ENCODE measurements around the gene ANAPC7.
A peak's percentile ranks its signal among the peaks of the same experiment; 100 is the strongest.
"Not testable (repeated sequence)": the region's sequence is repeated elsewhere in the genome, so short reads cannot be mapped to it uniquely, and the experiment has no call there.

ANAPC7 gene

GRCh38 chr12:110444455-110444854 lies 40.9 kb upstream of the ANAPC7 start:
- H3K4me2 ChIP-seq (ENCODE audit: insufficient read depth, low read length), result no peak overlapping the region
- H4K20me1 ChIP-seq (ENCODE audit: insufficient read depth, low read length), result peaks cover 10% of the 10 kb centered on the region; the same call in 1 of the 2 replicates
- ATAC-seq (ENCODE audit: insufficient read depth, low read depth) (no peak), DNase-seq (no peak)
- peaks cover 24% of the 10 kb centered on the region for H3K4me1 ChIP-seq (ENCODE audit: insufficient read depth, low read length)
- no peak overlapping the region for H3K4me3 ChIP-seq (ENCODE audit: low read depth in 1 of 2, low read length in 2 of 2)
- peaks cover 79% of the 10 kb centered on the region for H3K36me3 ChIP-seq (ENCODE audit: insufficient read depth, low read length)
- peaks cover 64% of the 10 kb centered on the region for H3K79me2 ChIP-seq (ENCODE audit: insufficient read depth, low read length)
- no peaks in the 10 kb centered on the region for H3K9me3 ChIP-seq (ENCODE audit: insufficient read depth, low read length, severe bottlenecking)
- no peak overlapping the region for H2AFZ ChIP-seq (ENCODE audit: low read depth, low read length)
- H3K9ac ChIP-seq (ENCODE audit: low read depth, low read length), result no peak overlapping the region
- no peaks in the 10 kb centered on the region for H3K27me3 ChIP-seq (ENCODE audit: insufficient read depth, low read length, poor library complexity)
- no peak for TF ChIP-seq CTCF (IDR thresholded peaks at IDR 0.05; ENCODE audit: borderline replicate concordance, extremely low read depth, low read length, poor library complexity, severe bottlenecking)
- no peak overlapping the region for H3K27ac ChIP-seq (ENCODE audit: low read length)

GRCh38 chr12:110436231-110436630 lies 32.7 kb upstream of the ANAPC7 start:
- peaks cover 4% of the 10 kb centered on the region; the same call in 1 of the 2 replicates for H3K4me1 ChIP-seq (ENCODE audit: insufficient read depth, low read length)
- no peak overlapping the region for H2AFZ ChIP-seq (ENCODE audit: low read depth, low read length)
- H3K9me3 ChIP-seq (ENCODE audit: insufficient read depth, low read length, severe bottlenecking), result no peaks in the 10 kb centered on the region
- H3K79me2 ChIP-seq (ENCODE audit: insufficient read depth, low read length), result peaks cover 4% of the 10 kb centered on the region; the same call in 1 of the 2 replicates
- H3K4me2 ChIP-seq (ENCODE audit: insufficient read depth, low read length), result no peak overlapping the region
- DNase-seq (no peak), ATAC-seq (ENCODE audit: insufficient read depth, low read depth) (no peak)
- H4K20me1 ChIP-seq (ENCODE audit: insufficient read depth, low read length), result no peaks in the 10 kb centered on the region
- no peak overlapping the region for H3K4me3 ChIP-seq (ENCODE audit: low read depth in 1 of 2, low read length in 2 of 2)
- peaks cover 47% of the 10 kb centered on the region for H3K36me3 ChIP-seq (ENCODE audit: insufficient read depth, low read length)
- TF ChIP-seq CTCF (IDR thresholded peaks at IDR 0.05; ENCODE audit: borderline replicate concordance, extremely low read depth, low read length, poor library complexity, severe bottlenecking) (no peak), EZH2 (IDR thresholded peaks at IDR 0.05; ENCODE audit: borderline replicate concordance, low read depth, low read length, severe bottlenecking) (no peak)
- no peaks in the 10 kb centered on the region for H3K27me3 ChIP-seq (ENCODE audit: insufficient read depth, low read length, poor library complexity)
- no peak overlapping the region for H3K27ac ChIP-seq (ENCODE audit: low read length)
- no peak overlapping the region for H3K9ac ChIP-seq (ENCODE audit: low read depth, low read length)

- Histone ChIP-seq H3K27ac (ENCODE audit: low read length) (no peak overlapping the region; the same call in 1 of the 2 replicates), H3K4me2 (ENCODE audit: insufficient read depth, low read length) (peak overlapping the region; percentile 65), H3K79me2 (ENCODE audit: insufficient read depth, low read length) (no peaks in the 10 kb centered on the region), H4K20me1 (ENCODE audit: insufficient read depth, low read length) (no peaks in the 10 kb centered on the region), H3K4me1 (ENCODE audit: insufficient read depth, low read length) (peaks cover 9% of the 10 kb centered on the region), H3K9me3 (ENCODE audit: insufficient read depth, low read length, severe bottlenecking) (no peaks in the 10 kb centered on the region), H3K9ac (ENCODE audit: low read depth, low read length) (peak overlapping the region; percentile 62; the same call in 1 of the 2 replicates), H3K27me3 (ENCODE audit: insufficient read depth, low read length, poor library complexity) (no peaks in the 10 kb centered on the region), H3K4me3 (ENCODE audit: low read depth in 1 of 2, low read length in 2 of 2) (no peak overlapping the region; a peak in 1 of 4 replicates), H2AFZ (ENCODE audit: low read depth, low read length) (peak overlapping the region; percentile 42), H3K36me3 (ENCODE audit: insufficient read depth, low read length) (peaks cover 17% of the 10 kb centered on the region)
- no peak for ATAC-seq (ENCODE audit: insufficient read depth, low read depth)
- DNase-seq, result no peak
- TF ChIP-seq EZH2 (IDR thresholded peaks at IDR 0.05; ENCODE audit: borderline replicate concordance, low read depth, low read length, severe bottlenecking) (no peak), CTCF (IDR thresholded peaks at IDR 0.05; ENCODE audit: borderline replicate concordance, extremely low read depth, low read length, poor library complexity, severe bottlenecking) (no peak)
These were observed 28.6 kb upstream of the ANAPC7 start for GRCh38 chr12:110431957-110432587.

- H3K9ac ChIP-seq (ENCODE audit: low read depth, low read length); H2AFZ ChIP-seq (ENCODE audit: low read depth, low read length); H3K79me2 ChIP-seq (ENCODE audit: insufficient read depth, low read length); H3K27ac ChIP-seq (ENCODE audit: low read length); H3K9me3 ChIP-seq (ENCODE audit: insufficient read depth, low read length, severe bottlenecking); ATAC-seq (ENCODE audit: insufficient read depth, low read depth); H3K27me3 ChIP-seq (ENCODE audit: insufficient read depth, low read length, poor library complexity); H3K4me2 ChIP-seq (ENCODE audit: insufficient read depth, low read length); H3K4me1 ChIP-seq (ENCODE audit: insufficient read depth, low read length); DNase-seq; H4K20me1 ChIP-seq (ENCODE audit: insufficient read depth, low read length); H3K4me3 ChIP-seq (ENCODE audit: low read depth in 1 of 2, low read length in 2 of 2); H3K36me3 ChIP-seq (ENCODE audit: insufficient read depth, low read length): not testable (repeated sequence)
These were observed 26.2 kb upstream of the ANAPC7 start for GRCh38 chr12:110429676-110430075.
